HG03039 (cell line): Measurements from ENCODE around the gene CCDC169.
A peak's percentile ranks its signal among the peaks of the same experiment; 100 is the strongest.
"Not testable (repeated sequence)": the region's sequence is repeated elsewhere in the genome, so short reads cannot be mapped to it uniquely, and the experiment has no call there.

Experiments used
- ATAC-seq: cut with Tn5 transposase; IDR thresholded peaks from one replicate; pipeline ENCODE4 v1.9.1; 2021; ENCODE audit warnings: mild to moderate bottlenecking, moderate library complexity; ENCODE audit not compliant: unreplicated experiment

Gene CCDC169

DNA sequence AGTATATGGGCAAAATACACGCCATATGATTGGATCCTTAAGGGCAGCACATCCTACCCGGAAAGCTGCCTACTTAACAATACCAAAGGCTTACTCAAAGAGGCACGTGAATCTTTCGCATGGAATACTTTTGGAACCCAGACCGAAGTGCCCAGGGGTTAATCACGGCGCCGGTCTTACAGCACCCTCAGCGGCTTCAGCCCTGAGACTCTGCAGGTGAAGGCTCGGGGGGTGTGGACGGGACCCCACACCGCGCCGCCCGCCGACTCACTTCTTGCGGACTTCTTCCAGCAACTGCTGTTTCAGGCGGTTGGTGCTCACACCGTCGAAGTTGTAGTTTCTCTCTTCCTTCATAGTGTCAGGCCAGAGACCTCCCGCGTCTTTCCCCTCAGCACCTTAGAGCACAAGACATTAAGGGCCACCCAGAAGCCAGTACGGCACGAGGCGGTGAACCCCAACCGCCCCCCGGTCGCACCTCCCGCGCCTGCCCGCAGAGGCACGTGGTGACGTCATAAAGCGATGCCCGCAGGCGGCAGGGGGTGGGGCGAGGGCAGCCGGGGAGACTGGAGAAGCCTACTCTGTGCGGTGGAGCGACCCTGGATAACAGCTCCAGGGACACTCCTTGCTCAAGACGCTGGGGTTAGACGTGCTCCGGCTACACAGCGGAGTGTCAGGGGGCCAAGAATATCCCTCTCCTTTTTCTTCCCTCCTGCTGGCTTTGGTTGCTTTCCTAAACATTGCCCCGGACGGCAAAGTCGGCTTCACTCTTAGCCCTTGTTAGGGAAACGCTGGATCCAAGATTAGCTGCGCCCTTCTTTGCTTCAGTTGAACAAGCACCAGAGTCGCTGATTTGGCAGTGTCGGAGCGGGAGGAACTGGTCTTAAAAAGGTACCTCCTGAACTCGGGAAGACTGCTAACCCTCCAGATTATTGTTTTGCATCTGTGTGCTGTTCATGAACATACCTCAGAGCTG lies at the start of gene CCDC169:
CCDC169 (minus strand) TSS at position 449 of the 973 bp plus-strand sequence; CDS start at position 354, 95 bp downstream.
- ATAC-seq: peak; percentile 59

DNA sequence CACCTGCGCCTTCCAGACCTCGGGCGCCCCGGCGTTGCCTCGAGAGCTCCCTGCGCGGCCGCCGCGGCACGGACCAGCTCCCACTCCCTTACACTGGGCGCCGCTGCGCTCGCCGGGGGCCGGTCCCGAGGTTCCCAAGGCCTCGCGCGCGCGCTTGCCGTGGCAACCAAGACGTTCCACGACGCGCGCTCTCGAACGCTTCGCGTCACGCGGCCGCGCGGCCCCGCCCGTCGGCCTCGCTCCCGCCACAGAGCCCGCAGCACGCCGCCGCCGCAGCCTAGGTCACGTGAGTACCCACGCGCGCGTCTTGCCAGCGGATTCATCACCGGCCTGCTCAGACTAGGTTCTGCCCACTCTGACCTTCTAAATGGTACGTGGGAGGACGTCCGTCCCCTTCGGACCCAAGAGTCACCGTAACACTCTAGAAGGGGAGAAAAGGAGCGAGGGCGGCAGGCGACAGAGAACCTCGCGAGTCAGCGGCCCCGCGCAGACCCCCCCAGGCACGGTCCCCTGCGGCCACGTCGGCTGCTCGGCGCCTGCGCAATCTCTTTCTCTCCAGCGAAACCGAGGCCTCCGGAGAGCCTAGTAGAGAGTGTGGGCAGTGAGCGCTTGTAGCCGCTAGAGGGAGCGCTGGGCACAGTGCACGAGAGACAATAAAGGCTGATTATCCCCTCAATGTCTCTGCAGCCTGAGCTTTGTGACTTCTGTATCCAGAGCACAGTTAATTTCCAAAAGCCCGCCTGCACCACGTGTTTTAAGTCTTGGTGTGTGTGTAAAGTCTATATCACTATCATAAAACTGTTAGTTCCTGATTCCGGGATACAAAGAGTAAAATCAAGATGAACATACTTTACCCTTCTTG lies 48.8 kb upstream of the CCDC169 start, which contains the start of gene SPART:
SPART (minus strand) TSS at position 173 of the 862 bp plus-strand sequence. CDS start 10,564 bp downstream, outside the sequence.
- peak; percentile 93 for ATAC-seq

DNA sequence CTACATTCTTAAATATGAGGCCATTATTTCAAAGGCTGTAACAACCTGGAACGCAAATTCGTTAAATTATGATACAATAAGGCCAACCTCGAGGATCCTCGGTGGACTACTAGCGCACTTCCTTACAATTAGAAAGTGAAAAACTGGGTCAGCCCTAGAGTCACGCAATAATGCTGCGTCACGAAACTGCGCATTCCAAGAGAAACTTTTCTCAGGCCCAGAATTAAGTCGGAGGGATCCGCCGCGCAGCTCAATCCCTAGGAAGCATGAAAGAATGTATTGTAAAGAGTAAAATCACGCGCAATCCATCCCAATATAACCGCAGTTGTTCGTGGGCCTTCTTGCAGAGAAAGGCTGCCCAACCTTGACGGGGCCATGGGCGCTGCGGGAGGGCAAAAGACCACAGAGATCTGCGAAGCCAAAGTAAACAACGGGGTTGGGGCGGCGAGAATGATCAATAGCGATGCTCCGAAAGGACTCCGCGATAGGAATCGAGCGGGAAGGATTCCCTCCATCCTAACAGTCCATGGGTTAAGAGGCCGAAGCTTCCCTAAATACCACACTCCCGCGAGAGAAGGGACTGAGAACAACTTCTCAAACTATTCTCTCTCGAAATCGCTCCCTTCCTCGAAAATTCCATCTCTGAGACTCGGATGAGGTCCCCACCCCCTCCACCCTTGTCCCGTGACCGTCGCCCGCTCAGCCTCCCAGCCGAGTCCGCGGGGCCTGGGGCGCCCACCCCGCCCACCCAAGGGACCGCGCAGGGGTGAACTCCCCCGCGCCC lies 48.0 kb upstream of the CCDC169 start:
- no peak for ATAC-seq

DNA sequence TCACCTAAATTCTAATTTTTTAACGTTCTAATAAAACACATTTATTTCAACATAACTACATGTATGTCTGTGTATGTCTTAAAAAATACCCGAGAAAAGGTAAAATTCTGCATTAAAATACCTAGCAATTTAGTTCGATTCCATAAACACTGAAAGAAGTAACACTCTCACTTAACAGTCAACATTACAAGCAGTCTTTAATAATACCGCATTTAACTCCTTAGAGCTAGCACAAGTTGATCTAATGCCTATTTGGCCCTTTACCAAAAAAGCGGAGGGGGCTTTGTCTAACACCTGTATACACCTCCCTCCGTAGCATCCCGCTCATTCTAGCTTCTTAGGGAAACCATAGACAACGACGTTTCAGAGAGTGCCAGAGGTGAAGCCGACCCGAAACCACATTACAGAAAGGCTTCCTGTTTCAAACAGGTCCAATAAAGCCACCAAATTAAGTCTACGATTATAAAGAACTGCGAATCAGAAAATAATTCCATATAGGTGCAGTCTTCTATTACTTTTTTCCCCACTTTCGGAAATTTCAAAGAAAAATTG lies 47.3 kb upstream of the CCDC169 start:
- no peak for ATAC-seq

DNA sequence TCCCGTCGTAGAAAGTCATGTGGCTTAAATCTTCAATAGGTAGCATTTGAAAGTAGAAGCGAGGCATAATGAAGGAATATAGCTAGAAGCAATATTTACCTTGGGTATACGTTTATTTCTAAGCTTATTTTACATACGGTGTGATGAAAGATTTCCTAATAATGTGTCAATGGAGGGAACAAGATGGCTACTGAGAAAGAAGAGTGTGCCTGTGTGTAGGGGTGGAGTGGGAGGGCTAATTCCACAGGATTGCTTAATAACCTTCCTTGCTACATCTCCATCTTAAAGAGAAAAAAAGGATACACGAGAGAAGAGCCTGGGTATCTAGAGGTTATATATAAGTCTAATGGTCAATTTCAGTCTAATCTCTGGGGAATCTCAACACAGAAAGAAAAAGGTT lies 46.6 kb upstream of the CCDC169 start:
- ATAC-seq: no peak

DNA sequence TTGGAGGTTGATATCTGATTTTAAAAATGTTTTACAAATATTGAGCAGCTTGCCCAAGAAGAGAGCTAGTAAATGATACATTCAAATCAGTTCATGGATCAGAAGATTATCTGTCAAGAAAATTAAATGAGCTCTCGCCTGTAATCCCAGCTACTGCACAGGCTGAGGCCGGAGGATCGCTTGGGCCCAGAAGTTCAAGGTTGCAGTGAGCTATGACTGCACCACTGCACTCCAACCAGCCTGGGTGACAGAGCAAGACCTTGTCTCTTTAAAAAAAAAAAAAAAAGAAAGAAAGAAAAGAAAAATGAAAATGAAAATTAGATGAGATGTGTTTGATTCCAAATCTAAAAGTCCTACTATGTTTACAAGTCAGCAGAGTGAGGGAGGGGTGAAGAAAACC lies 46.2 kb upstream of the CCDC169 start:
- ATAC-seq: no peak

DNA sequence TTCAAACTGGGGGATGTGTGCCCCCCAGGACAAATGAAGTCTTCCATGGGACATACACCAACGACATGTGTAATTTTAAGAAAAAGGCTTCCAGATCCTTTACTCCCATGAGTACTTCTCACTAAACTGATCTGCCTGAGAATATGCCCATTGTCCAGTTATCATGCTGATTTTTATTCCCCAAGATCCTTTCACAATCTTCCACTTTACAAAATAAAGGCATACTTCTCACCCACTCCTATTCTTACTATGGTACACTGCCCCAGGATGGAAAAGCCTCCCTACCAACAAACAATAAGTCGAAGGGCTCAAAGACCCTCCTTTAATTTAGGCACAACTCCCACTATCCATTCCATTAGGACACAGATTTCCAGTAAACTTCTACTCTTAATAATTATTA lies 45.1 kb upstream of the CCDC169 start:
- no peak for ATAC-seq

DNA sequence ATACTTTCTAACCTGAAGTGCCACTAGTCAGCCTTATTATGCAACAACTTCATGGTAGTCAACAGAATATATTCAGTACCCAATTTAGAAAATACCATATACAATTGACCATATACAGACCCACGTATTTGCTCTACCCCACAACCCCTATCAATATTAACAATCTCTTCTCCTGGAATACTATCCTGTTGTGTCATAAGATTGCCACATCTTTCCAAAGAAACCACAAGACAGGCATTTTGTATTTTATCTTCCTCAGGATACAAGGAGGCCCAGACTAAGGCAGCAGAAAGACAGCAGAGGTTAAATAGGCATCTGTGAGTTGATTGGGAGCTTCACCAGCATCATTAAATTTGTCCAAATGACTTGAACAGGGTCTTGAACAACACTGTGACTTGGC lies 44.1 kb upstream of the CCDC169 start:
- ATAC-seq: no peak

DNA sequence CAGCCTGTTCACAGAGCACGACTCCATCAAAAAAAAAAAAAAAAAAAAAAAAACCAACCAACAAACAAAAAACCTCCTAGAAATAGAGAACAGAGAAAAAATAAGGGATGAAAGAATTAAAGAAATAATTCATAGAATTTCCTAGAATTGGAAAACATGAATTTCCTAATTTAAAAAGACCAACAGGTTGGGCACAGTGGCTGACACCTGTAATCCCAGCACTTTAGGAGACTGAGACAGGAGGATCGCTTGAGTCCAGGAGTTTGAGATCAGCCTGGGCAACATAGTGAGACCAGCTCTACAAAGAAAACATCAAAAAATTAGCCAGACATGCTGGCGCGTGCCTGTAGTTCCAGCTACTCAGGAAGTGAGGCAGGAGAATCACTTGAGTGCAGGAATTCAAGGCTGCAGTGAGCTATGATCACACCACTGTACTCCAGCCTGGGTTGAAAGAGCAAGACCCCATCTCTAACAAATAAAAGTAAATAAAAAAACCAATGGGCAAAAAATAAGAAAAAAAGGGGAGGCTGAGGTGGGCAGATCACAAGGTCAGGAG lies 42.1 kb upstream of the CCDC169 start:
- ATAC-seq: no peak

DNA sequence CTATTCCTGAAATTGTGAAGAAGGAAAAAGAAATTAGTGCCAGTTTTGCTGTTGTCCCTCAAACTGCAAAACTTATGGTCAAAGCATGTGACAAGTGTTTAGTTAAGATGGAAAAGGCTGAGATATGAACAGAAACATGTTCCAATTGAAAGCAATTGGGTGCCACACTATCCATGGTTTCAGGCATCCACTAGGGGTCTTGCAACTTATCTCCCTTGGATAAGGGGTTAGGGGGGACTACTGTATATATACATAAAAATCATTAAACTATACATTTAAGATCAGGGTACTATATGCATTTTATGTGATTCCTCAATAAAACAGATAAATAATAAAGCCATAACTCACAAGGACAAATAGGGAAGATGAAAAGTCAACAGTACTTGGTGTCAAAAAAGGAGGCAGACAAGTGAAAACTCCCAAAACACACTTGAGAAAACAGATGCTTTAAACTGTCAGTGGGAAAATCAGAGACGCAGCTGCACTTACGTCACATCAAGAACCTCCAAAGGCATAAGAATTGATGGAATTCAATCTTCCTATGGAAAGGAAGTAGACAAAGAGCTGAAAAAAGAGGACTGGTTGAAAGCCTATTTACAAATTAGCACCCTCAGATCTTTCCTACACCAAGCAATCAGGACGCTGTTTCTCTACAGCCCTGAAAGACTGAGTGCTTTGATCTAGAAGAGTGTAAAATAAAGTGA lies 40.5 kb upstream of the CCDC169 start:
- ATAC-seq: no peak

DNA sequence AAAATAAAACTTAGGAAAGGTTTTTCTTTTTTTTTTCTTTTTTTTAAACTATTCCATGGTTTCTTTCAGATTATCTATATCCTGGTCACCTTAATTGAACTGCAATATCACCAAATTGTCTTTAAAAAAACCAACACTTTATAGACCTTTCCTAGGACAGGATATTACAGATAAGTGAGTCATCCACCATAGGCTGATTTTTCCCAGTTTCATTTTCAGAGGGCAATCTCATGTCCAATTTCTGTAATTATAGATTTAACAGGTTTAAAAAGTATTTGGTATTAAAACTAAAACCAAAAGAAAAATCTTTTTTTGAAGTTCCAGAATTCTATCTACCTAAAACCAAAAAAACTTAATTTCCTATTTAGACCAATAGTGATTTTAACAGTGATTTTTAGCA lies 35.4 kb upstream of the CCDC169 start:
- ATAC-seq: no peak

DNA sequence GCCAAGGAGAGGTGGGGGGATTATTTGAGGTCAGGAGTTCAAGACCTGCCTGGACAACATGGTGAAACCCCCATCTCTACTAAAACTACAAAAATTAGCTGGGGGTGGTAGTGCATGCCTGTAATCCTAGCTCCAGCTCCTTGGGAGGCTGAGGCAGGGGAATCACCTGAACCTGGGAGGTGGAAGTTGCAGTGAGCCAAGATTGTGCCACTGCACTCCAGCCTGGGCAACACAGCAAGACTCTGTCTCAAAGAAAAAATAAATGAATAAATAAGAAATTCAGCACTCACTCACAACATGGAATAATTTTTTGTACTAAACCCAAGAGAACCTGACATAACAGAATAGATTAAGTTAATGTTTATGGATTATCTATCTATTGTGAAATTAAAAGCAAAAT lies 34.6 kb upstream of the CCDC169 start:
- ATAC-seq: not testable (repeated sequence)

DNA sequence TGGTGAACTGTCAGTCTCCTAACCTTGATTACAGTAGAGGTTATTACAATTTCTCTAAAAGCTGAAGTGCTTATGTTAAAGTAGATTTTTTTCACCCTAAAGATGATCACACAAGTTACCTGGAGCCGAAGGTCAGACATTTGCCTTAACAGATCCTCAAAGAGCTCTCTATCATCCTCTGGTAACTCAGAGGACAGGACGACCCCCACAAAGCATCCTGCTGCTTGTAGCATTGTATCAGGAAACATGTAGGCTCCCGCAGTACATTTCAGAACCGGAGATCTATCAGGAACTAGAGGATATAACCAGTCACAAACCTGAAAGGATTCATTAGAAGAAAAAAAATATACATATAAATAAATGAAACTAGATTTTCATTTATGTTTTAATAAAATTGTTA lies 33.7 kb upstream of the CCDC169 start:
- no peak for ATAC-seq

DNA sequence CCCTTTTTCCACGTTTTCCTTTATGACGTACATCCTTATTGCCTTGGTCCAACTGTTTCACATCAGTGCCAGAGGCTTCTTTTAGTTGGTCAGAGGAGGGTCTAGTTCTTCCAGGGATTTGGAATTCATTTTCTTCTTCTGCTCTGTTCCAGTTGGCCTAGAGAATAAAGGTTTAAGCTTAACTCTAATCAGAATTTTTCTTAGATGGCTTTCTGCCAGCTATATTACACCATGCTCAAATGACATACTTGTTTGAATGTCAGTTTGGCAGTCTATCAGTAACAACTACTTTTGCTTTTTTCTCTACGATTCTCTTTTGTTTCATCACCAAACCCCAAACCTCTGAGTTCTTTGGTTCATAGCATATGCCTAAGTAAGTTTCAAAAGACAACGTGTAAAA lies 31.7 kb upstream of the CCDC169 start:
- ATAC-seq: no peak

DNA sequence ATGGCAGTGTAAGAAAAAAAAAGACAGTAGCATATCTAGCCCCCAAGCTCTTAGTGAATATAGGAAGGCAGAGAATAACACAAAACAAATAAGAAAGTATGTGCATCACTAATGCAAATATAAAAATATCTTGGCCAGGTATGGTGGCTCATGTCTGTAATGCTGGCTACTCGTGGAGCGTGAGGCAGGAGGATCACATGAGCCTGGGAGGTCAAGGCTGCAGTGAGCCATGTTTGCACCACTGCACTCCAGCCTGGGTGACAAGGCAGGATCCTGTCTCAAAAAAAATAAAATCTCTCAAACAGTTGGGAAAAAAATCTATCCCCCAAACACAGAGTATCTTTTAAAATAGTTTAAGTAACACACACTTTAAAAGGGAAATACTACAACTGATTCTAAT lies 31.2 kb upstream of the CCDC169 start:
- no peak for ATAC-seq

DNA sequence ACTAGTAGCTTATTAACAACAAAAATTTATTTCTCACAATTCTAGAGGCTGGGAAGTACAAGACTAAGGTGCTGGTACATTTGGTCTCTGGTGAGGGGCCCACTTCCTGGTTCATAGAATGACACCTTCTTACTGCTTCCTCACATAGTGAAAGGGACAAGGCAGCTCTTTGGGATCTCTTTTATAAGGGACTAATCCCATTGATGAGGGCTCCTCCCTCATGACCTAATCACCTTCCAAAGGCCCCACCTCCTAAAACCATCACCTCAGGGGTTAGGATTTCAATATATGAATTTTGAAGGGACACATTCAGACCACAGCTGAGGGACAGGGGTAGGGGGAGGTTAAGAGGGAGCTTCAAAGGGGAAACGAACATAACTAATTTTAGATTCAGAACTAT lies 28.3 kb upstream of the CCDC169 start:
- ATAC-seq: no peak

DNA sequence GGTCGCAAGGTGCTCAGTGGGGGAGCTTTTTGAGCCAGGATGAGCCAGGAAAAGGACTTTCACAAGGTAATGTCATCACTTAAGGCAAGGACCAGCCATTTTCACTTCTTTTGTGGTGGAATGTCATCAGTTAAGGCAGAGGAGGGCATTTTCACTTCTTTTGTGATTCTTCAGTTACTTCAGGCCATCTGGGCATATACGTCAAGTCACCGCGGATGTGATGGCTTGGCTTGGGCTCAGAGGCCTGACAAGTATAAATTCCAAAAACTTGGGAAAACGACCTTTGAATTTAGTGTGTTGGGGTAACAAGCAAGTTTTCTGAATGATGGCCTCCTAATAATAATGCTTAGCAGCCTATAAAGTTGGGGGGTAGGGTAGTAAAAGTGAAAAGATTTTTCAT lies 27.3 kb upstream of the CCDC169 start:
- not testable (repeated sequence) for ATAC-seq

DNA sequence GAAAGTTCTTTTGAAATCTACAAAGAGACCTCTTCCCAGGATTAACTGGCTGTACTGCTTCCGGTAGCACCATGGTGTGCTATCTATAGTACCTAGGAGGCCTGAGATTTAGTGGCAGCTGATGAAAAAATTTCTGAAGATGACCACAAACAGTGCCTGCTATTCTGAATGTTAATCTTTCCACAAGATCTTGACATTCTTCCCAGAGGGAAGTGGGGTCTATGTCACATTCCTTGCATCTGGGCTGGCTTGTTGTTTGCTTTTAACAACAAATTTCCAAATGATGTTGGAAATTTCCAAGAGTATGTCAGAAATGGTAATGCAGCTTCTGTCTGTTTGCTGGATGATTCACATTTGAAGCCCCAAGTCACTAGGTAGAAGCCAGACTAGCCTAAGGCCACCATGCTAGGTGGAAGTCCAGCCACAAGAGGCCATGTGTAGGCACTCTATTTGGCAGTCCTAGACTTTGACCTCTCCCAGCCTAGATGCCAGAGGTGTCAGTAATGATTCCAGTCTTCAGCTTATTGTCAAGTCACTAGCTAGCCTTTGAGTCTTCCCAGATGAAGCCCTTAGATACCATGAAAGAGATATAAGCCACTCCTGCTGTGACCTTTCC lies 26.4 kb upstream of the CCDC169 start:
- ATAC-seq: no peak

DNA sequence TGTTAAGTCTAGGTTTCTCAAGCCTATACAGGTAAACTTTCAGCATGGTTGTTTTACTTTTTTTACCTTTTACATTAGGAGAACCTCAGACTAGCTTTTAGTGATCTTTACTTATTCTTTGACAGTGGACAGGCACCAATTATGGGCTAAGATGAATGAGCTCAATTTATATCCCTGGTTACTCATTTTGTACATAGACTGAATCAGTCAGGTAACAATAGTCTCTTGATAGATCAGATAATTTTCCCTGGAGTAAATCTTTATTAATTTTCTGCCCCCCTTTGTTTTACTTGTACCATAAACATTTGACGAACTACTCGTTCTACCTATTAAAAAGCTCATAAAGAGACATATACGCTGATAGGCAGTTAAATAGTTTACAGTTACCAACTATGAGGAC lies 25.8 kb upstream of the CCDC169 start:
- ATAC-seq: no peak
